Mesenchymal stem cell (in vitro differentiated cells and primary cell): ENCODE measurements around the gene DSCAML1.

ENCODE experiments used
- DNase-seq: peaks from one replicate; pipeline ENCODE4 v3.0.0-alpha.2; 2013
- H2AFZ ChIP-seq: one replicate; pipeline ENCODE4 v1.6.1; 2013; ENCODE audit warnings: low read depth, mild to moderate bottlenecking, control low read depth, inconsistent platforms, low read length, moderate library complexity
- H2AK5ac ChIP-seq: 2 replicates; pipeline ENCODE4 v1.6.1; 2013; ENCODE audit warnings: low read length, moderate library complexity, mild to moderate bottlenecking, inconsistent platforms; ENCODE audit not compliant: severe bottlenecking
- H2BK120ac ChIP-seq: one replicate; pipeline ENCODE4 v1.6.1; 2013; ENCODE audit warnings: low read depth, mild to moderate bottlenecking, inconsistent platforms, low read length, moderate library complexity
- H2BK12ac ChIP-seq, 2 experiments: one replicate each; pipeline ENCODE4 v1.6.1; 2013; ENCODE audit warnings: inconsistent platforms in 2 of 2, low read length in 2 of 2, mild to moderate bottlenecking in 2 of 2, moderate library complexity in 2 of 2, control low read depth in 1 of 2
- H2BK15ac ChIP-seq: one replicate; pipeline ENCODE4 v1.6.1; 2013; ENCODE audit warnings: mild to moderate bottlenecking, low read depth, inconsistent platforms; ENCODE audit not compliant: poor library complexity, severe bottlenecking
- H2BK5ac ChIP-seq: 2 replicates; pipeline ENCODE4 v1.6.1; 2013; ENCODE audit warnings: low read depth, mild to moderate bottlenecking, low read length, control low read depth, inconsistent platforms; ENCODE audit not compliant: poor library complexity, severe bottlenecking
- H3K14ac ChIP-seq, 2 experiments: one replicate each; pipeline ENCODE4 v1.6.1; 2013; ENCODE audit warnings: inconsistent platforms in 2 of 2, low read length in 2 of 2, control low read depth in 1 of 2, mild to moderate bottlenecking in 1 of 2, moderate library complexity in 1 of 2
- H3K18ac ChIP-seq, 2 experiments: one replicate each; pipeline ENCODE4 v1.6.1; 2013; ENCODE audit warnings: inconsistent platforms in 2 of 2, low read length in 2 of 2, control low read depth in 1 of 2, low read depth in 1 of 2, mild to moderate bottlenecking in 1 of 2
- H3K23ac ChIP-seq, 2 experiments: one replicate each; pipeline ENCODE4 v1.6.1; 2013; ENCODE audit warnings: inconsistent platforms in 2 of 2, low read length in 2 of 2, mild to moderate bottlenecking in 2 of 2, moderate library complexity in 2 of 2, control low read depth in 1 of 2
- H3K27ac ChIP-seq: 2 replicates; pipeline ENCODE4 v1.5.1; 2013; ENCODE audit warnings: mild to moderate bottlenecking, moderate library complexity, low read length, control low read depth, inconsistent platforms; ENCODE audit not compliant: poor library complexity, severe bottlenecking
- H3K27me3 ChIP-seq, 2 experiments: 2 replicates each; pipeline versions ENCODE4 v1.6.1 to v1.7.0; 2013; ENCODE audit warnings: low read length in 2 of 2, mild to moderate bottlenecking in 2 of 2, moderate library complexity in 2 of 2, control low read depth in 1 of 2, inconsistent platforms in 1 of 2; ENCODE audit not compliant: control insufficient read depth in 1 of 2, insufficient read depth in 1 of 2
- H3K36me3 ChIP-seq, 2 experiments: 2 replicates each; pipeline versions ENCODE4 v1.6.1 to v1.7.0; 2013; ENCODE audit warnings: low read length in 2 of 2, control low read depth in 1 of 2, inconsistent platforms in 1 of 2, low read depth in 1 of 2, mild to moderate bottlenecking in 1 of 2; ENCODE audit not compliant: insufficient read depth in 2 of 2, control insufficient read depth in 1 of 2
- H3K4ac ChIP-seq, 2 experiments: one replicate each; pipeline ENCODE4 v1.6.1; 2013; ENCODE audit warnings: inconsistent platforms in 2 of 2, low read length in 2 of 2, mild to moderate bottlenecking in 2 of 2, moderate library complexity in 2 of 2, control low read depth in 1 of 2, low read depth in 1 of 2
- H3K4me1 ChIP-seq: 2 replicates; pipeline ENCODE4 v1.6.1; 2013; ENCODE audit warnings: low read depth, low read length, control low read depth; ENCODE audit not compliant: control insufficient read depth, insufficient read depth
- H3K4me2 ChIP-seq: 2 replicates; pipeline ENCODE4 v1.6.1; 2013; ENCODE audit warnings: low read length, mild to moderate bottlenecking, inconsistent platforms; ENCODE audit not compliant: poor library complexity, severe bottlenecking
- H3K4me3 ChIP-seq, 2 experiments: 2 replicates each; pipeline versions ENCODE4 v1.5.1 to v1.7.0; 2013; ENCODE audit warnings: low read length in 2 of 2, mild to moderate bottlenecking in 2 of 2, control low read depth in 1 of 2, low read depth in 1 of 2; ENCODE audit not compliant: insufficient read depth in 1 of 2
- H3K79me1 ChIP-seq: replicated peaks from 2 replicates; pipeline ENCODE4 v1.6.1; 2013; ENCODE audit warnings: mild to moderate bottlenecking, control low read depth, low read length, inconsistent platforms; ENCODE audit not compliant: poor library complexity, severe bottlenecking
- H3K9ac ChIP-seq: 2 replicates; pipeline ENCODE4 v1.7.0; 2013; ENCODE audit warnings: mild to moderate bottlenecking, low read length, moderate library complexity
- H3K9me3 ChIP-seq: 2 replicates; pipeline ENCODE4 v1.7.0; 2013; ENCODE audit warnings: mild to moderate bottlenecking, low read length; ENCODE audit not compliant: control insufficient read depth
- H4K8ac ChIP-seq: one replicate; pipeline ENCODE4 v1.6.1; 2013; ENCODE audit warnings: inconsistent platforms, mild to moderate bottlenecking, low read length, moderate library complexity
- H4K91ac ChIP-seq: one replicate; pipeline ENCODE4 v1.6.1; 2013; ENCODE audit warnings: mild to moderate bottlenecking, low read length, inconsistent platforms
- WGBS: methylation state at CpG from one replicate; pipeline ENCODE4 v1.1.7; 2013; ENCODE audit warnings: mixed read lengths; 5-methylcytosine and 5-hydroxymethylcytosine counted together

DSCAML1 gene

GRCh38 chr11:117646411-117646810 lies 150.6 kb downstream of the DSCAML1 start:
- Histone ChIP-seq H3K18ac (no peak overlapping the region), H3K9me3 (no peaks in the 10 kb centered on the region), H3K4me3 (no peak overlapping the region), H3K27me3 (peaks cover 52 to 56% of the 10 kb centered on the region in 2 experiments), H4K91ac (no peak overlapping the region), H3K4me2 (no peak overlapping the region), H3K14ac (no peak overlapping the region), H2BK5ac (no peak overlapping the region), H4K8ac (no peak overlapping the region), H2BK120ac (no peak overlapping the region), H3K27ac (no peak overlapping the region), H3K9ac (no peak overlapping the region), H2BK15ac (no peak overlapping the region), H3K79me1 (no peaks in the 10 kb centered on the region), H3K4me1 (peaks cover 4% of the 10 kb centered on the region), H2BK12ac (no peak overlapping the region), H3K36me3 (peaks cover 0 to 3% of the 10 kb centered on the region in 2 experiments), H3K4ac (no peak overlapping the region), H2AK5ac (no peak overlapping the region), H3K23ac (no peak overlapping the region), H2AFZ (no peak overlapping the region)
- WGBS: 63% methylated on average over 5 of the region's 6 CpGs
- DNase-seq: no peak

GRCh38 chr11:117644403-117645155 lies 152.4 kb downstream of the DSCAML1 start:
- Histone ChIP-seq H3K18ac (no peak overlapping the region), H3K9ac (no peak overlapping the region), H4K91ac (no peak overlapping the region), H2BK12ac (no peak overlapping the region), H3K36me3 (peaks cover 0 to 3% of the 10 kb centered on the region in 2 experiments), H3K4me1 (peaks cover 4% of the 10 kb centered on the region), H2AK5ac (no peak overlapping the region), H3K23ac (no peak overlapping the region), H3K4me3 (peak overlapping the region in 1 of 2 experiments; percentile 28), H3K27ac (no peak overlapping the region), H3K79me1 (no peaks in the 10 kb centered on the region), H3K4ac (no peak overlapping the region), H3K14ac (no peak overlapping the region), H2BK15ac (no peak overlapping the region), H3K4me2 (no peak overlapping the region), H2BK120ac (no peak overlapping the region), H2AFZ (no peak overlapping the region), H2BK5ac (no peak overlapping the region), H3K27me3 (peaks cover 59 to 74% of the 10 kb centered on the region in 2 experiments), H4K8ac (no peak overlapping the region), H3K9me3 (no peaks in the 10 kb centered on the region)
- DNase-seq: no peak
- 87% methylated on average over 25 of the region's 26 CpGs for WGBS

- Histone ChIP-seq H3K4me3 (peak overlapping the region in 1 of 2 experiments; percentile 28), H3K27ac (no peak overlapping the region), H2BK15ac (no peak overlapping the region), H3K18ac (no peak overlapping the region), H4K8ac (no peak overlapping the region), H3K4ac (no peak overlapping the region), H3K79me1 (no peaks in the 10 kb centered on the region), H3K4me2 (no peak overlapping the region), H2AK5ac (no peak overlapping the region), H3K23ac (no peak overlapping the region), H3K9me3 (no peaks in the 10 kb centered on the region), H2BK5ac (no peak overlapping the region), H2BK12ac (no peak overlapping the region), H3K36me3 (peaks cover 0 to 3% of the 10 kb centered on the region in 2 experiments), H3K9ac (no peak overlapping the region), H2BK120ac (no peak overlapping the region), H2AFZ (no peak overlapping the region), H3K27me3 (peaks cover 59 to 74% of the 10 kb centered on the region in 2 experiments), H3K4me1 (peaks cover 4% of the 10 kb centered on the region), H3K14ac (peak overlapping the region in 1 of 2 experiments; percentile 32), H4K91ac (no peak overlapping the region)
- no peak for DNase-seq
- WGBS: 73% methylated on average over 20 of the region's 20 CpGs
These were observed 153.3 kb downstream of the DSCAML1 start for GRCh38 chr11:117643606-117644300.

- Histone ChIP-seq H3K27me3 (peaks cover 50 to 73% of the 10 kb centered on the region in 2 experiments), H2AFZ (no peak overlapping the region), H3K36me3 (peaks cover 0 to 1% of the 10 kb centered on the region in 2 experiments), H2BK12ac (no peak overlapping the region), H3K27ac (no peak overlapping the region), H2BK120ac (no peak overlapping the region), H3K79me1 (no peaks in the 10 kb centered on the region), H2BK15ac (no peak overlapping the region), H3K4me2 (no peak overlapping the region), H4K91ac (no peak overlapping the region), H3K4me1 (peaks cover 4% of the 10 kb centered on the region), H3K23ac (no peak overlapping the region), H3K18ac (no peak overlapping the region), H3K4ac (no peak overlapping the region), H4K8ac (no peak overlapping the region), H3K4me3 (no peak overlapping the region), H3K9ac (no peak overlapping the region), H2BK5ac (no peak overlapping the region), H3K14ac (no peak overlapping the region), H3K9me3 (no peaks in the 10 kb centered on the region), H2AK5ac (no peak overlapping the region)
- DNase-seq: no peak
- 100% methylated on average over 1 of the region's 3 CpGs for whole genome bisulfite sequencing
These were observed 154.2 kb downstream of the DSCAML1 start for GRCh38 chr11:117642835-117643234.
